CD4-positive, alpha-beta memory T cell (primary cell): ENCODE measurements around the gene TUB. TPM values are rescaled to one million over a fixed set of nuclear protein-coding genes. Genes with fewer than 3 reads are reported as not detected.
A peak's percentile ranks its signal among the peaks of the same experiment; 100 is the strongest.

Source experiments
- CTCF ChIA-PET: fragments of 350-600 bp; sonication (Branson Sonifier 250); formaldehyde crosslinking; loops from one replicate; lab custom pipeline; 2021; ENCODE audit warnings: inconsistent platforms; ENCODE audit not compliant: partially characterized antibody; lab: Charles Lee
- POLR2A ChIA-PET: fragments of 350-600 bp; sonication (Branson Sonifier 250); formaldehyde crosslinking; loops from one replicate; lab custom pipeline; 2021; ENCODE audit not compliant: partially characterized antibody; lab: Charles Lee
- DNase-seq, 5 donors: peaks; one replicate each; pipeline versions ENCODE4 v3.0.0 to v3.0.0-alpha.2; 2020 to 2022; ENCODE audit warnings: mixed read lengths in 1 of 5
- H3K27ac ChIP-seq: one replicate; pipeline ENCODE4 v1.7.0; 2013; ENCODE audit warnings: low read depth, low read length
- H3K27me3 ChIP-seq: 2 replicates; pipeline ENCODE4 v1.7.0; 2013; ENCODE audit warnings: mild to moderate bottlenecking, low read length, moderate library complexity; ENCODE audit not compliant: insufficient read depth
- H3K36me3 ChIP-seq: 2 replicates; pipeline ENCODE4 v1.7.0; 2013; ENCODE audit warnings: mild to moderate bottlenecking, low read length, moderate library complexity; ENCODE audit not compliant: insufficient read depth
- H3K4me1 ChIP-seq: 2 replicates; pipeline ENCODE4 v1.7.0; 2013; ENCODE audit warnings: mild to moderate bottlenecking, low read length, moderate library complexity; ENCODE audit not compliant: insufficient read depth
- H3K4me3 ChIP-seq, 2 donors: one replicate each; pipeline ENCODE4 v1.7.0; 2013; ENCODE audit warnings: low read length in 2 of 2, mild to moderate bottlenecking in 1 of 2
- H3K9me3 ChIP-seq, 2 donors: one replicate each; pipeline ENCODE4 v1.7.0; 2013; ENCODE audit warnings: low read length in 2 of 2, control low read depth in 1 of 2; ENCODE audit not compliant: control insufficient read depth in 1 of 2
- H3K27ac Mint-ChIP-seq, 7 donors: one replicate each; pipeline ENCODE4 v1.8.0; 2020 to 2021; ENCODE audit warnings: mixed read lengths in 7 of 7, mild to moderate bottlenecking in 6 of 7, inconsistent platforms in 3 of 7, moderate library complexity in 3 of 7
- H3K27me3 Mint-ChIP-seq, 2 donors: one replicate each; pipeline ENCODE4 v1.8.0; 2020 to 2021; ENCODE audit warnings: mixed read lengths in 2 of 2
- H3K36me3 Mint-ChIP-seq, 2 donors: one replicate each; pipeline ENCODE4 v1.8.0; 2020 to 2021; ENCODE audit warnings: mixed read lengths in 2 of 2, inconsistent platforms in 1 of 2, mild to moderate bottlenecking in 1 of 2
- H3K4me1 Mint-ChIP-seq, 4 donors: one replicate each; pipeline ENCODE4 v1.8.0; 2020 to 2021; ENCODE audit warnings: mixed read lengths in 4 of 4, mild to moderate bottlenecking in 1 of 4
- H3K4me3 Mint-ChIP-seq, 8 donors: one replicate each; pipeline ENCODE4 v1.8.0; 2020 to 2021; ENCODE audit warnings: mixed read lengths in 8 of 8, mild to moderate bottlenecking in 7 of 8, moderate library complexity in 6 of 8, inconsistent platforms in 3 of 8
- H3K9me3 Mint-ChIP-seq, 8 donors: one replicate each; pipeline ENCODE4 v1.8.0; 2020 to 2021; ENCODE audit warnings: mixed read lengths in 8 of 8, mild to moderate bottlenecking in 5 of 8, inconsistent platforms in 3 of 8, moderate library complexity in 1 of 8
- intact Hi-C: fragments of 100-400 bp; cut with micrococcal nuclease; formaldehyde crosslinking; loops from one replicate; pipeline ENCODE4 v1.15.1; 2023
- polyA plus RNA-seq, 2 donors: library from polyadenylated mRNA; unstranded; fragments of 300-500 nt; fragmentation: Illumina TruSeq; gene quantifications; one replicate each; pipeline ENCODE4 v1.2.3, GENCODE V29; 2021
- total RNA-seq, 2 experiments: library from RNA; stranded (reverse); gene quantifications; one replicate each; pipeline ENCODE4 v1.2.3, GENCODE V29; 2021

The TUB gene
- total and polyA plus RNA-seq, 4 experiments from 2014 or later, result 0.15 to 0.36 (median 0.26) TPM; not detected in 1

GRCh38 chr11:8082391-8083087, 1.5 kb downstream of the TUB start:
- Histone ChIP-seq H3K9me3 (no peaks in the 10 kb centered on the region), H3K27ac (no peak overlapping the region), H3K36me3 (no peaks in the 10 kb centered on the region), H3K4me1 (peaks cover 7% of the 10 kb centered on the region), H3K27me3 (peaks cover 22% of the 10 kb centered on the region), H3K4me3 (no peak overlapping the region)
- POLR2A ChIA-PET, result no interaction called here
- no peak for DNase-seq
- intact Hi-C loops, result no loop called here
- H3K36me3 Mint-ChIP-seq, result no peaks in the 10 kb centered on the region
- no peaks in the 10 kb centered on the region for H3K9me3 Mint-ChIP-seq
- CTCF ChIA-PET, result interaction anchor here (1.2 to 1.7 kb wide), 2 partner anchors 9 to 16 kb away, joined by 4 to 6 read pairs; no protein-coding TSS in a partner anchor
- no peak overlapping the region for H3K27ac Mint-ChIP-seq
- peaks cover 32 to 44% of the 10 kb centered on the region in 2 donors for H3K27me3 Mint-ChIP-seq
- H3K4me1 Mint-ChIP-seq, result peaks cover 2 to 11% (median 7%) of the 10 kb centered on the region in 4 donors
- peak overlapping the region in 6 of 8 donors; percentile 12 to 71 (median 46) for H3K4me3 Mint-ChIP-seq

GRCh38 chr11:8083088-8083395, 2.0 kb downstream of the TUB start:
- CTCF ChIA-PET, result interaction anchor here (1.2 to 1.7 kb wide), 2 partner anchors 9 to 16 kb away, joined by 4 to 6 read pairs; no protein-coding TSS in a partner anchor
- Histone ChIP-seq H3K4me1 (peaks cover 7% of the 10 kb centered on the region), H3K9me3 (no peaks in the 10 kb centered on the region), H3K36me3 (no peaks in the 10 kb centered on the region), H3K27me3 (peaks cover 22% of the 10 kb centered on the region), H3K27ac (no peak overlapping the region), H3K4me3 (no peak overlapping the region)
- POLR2A ChIA-PET, result no interaction called here
- H3K4me3 Mint-ChIP-seq, result no peak overlapping the region
- no peaks in the 10 kb centered on the region for H3K9me3 Mint-ChIP-seq
- no peaks in the 10 kb centered on the region for H3K36me3 Mint-ChIP-seq
- no peak overlapping the region for H3K27ac Mint-ChIP-seq
- peaks cover 32 to 41% of the 10 kb centered on the region in 2 donors for H3K27me3 Mint-ChIP-seq
- intact Hi-C loops, result no loop called here
- no peak for DNase-seq
- H3K4me1 Mint-ChIP-seq, result peaks cover 2 to 11% (median 7%) of the 10 kb centered on the region in 4 donors

- H3K27me3 ChIP-seq, result peaks cover 22% of the 10 kb centered on the region
- Mint-ChIP-seq H3K9me3 (no peaks in the 10 kb centered on the region), H3K4me3 (no peak overlapping the region), H3K27ac (no peak overlapping the region), H3K4me1 (peaks cover 2 to 11% (median 7%) of the 10 kb centered on the region in 4 donors), H3K36me3 (no peaks in the 10 kb centered on the region), H3K27me3 (peaks cover 32 to 41% of the 10 kb centered on the region in 2 donors)
- H3K9me3 ChIP-seq, result no peaks in the 10 kb centered on the region
- no peaks in the 10 kb centered on the region for H3K36me3 ChIP-seq
- POLR2A ChIA-PET, result no interaction called here
- CTCF ChIA-PET, result no interaction called here
- intact Hi-C loops, result no loop called here
- H3K27ac ChIP-seq, result no peak overlapping the region
- H3K4me3 ChIP-seq, result no peak overlapping the region
- peaks cover 7% of the 10 kb centered on the region for H3K4me1 ChIP-seq
- no peak for DNase-seq
Observed at GRCh38 chr11:8083871-8084281, 2.9 kb downstream of the TUB start.

- POLR2A ChIA-PET, result no interaction called here
- no peak overlapping the region for H3K27ac Mint-ChIP-seq
- Histone ChIP-seq H3K9me3 (no peaks in the 10 kb centered on the region), H3K4me1 (peaks cover 7% of the 10 kb centered on the region), H3K4me3 (no peak overlapping the region), H3K36me3 (no peaks in the 10 kb centered on the region), H3K27ac (no peak overlapping the region), H3K27me3 (peaks cover 22% of the 10 kb centered on the region)
- peaks cover 32 to 41% of the 10 kb centered on the region in 2 donors for H3K27me3 Mint-ChIP-seq
- peaks cover 2 to 11% (median 7%) of the 10 kb centered on the region in 4 donors for H3K4me1 Mint-ChIP-seq
- H3K9me3 Mint-ChIP-seq, result no peaks in the 10 kb centered on the region
- CTCF ChIA-PET, result interaction anchor here (1.1 kb wide), 1 partner anchor 16 kb away, joined by 5 read pairs; no protein-coding TSS in a partner anchor
- no peak for DNase-seq
- no peaks in the 10 kb centered on the region for H3K36me3 Mint-ChIP-seq
- no peak overlapping the region for H3K4me3 Mint-ChIP-seq
- intact Hi-C loops, result no loop called here
Observed at GRCh38 chr11:8084352-8084751, 3.3 kb downstream of the TUB start.

- ChIA-PET POLR2A (no interaction called here), CTCF (interaction anchor here (1.1 kb wide), 1 partner anchor 15 kb away, joined by 5 read pairs; no protein-coding TSS in a partner anchor)
- no peak overlapping the region for H3K4me3 Mint-ChIP-seq
Observed at GRCh38 chr11:8085011-8085645, 4.1 kb downstream of the TUB start.

GRCh38 chr11:8086001-8086479, 5.0 kb downstream of the TUB start:
- CTCF ChIA-PET, result interaction anchor here (3.2 to 6.3 kb wide), 2 partner anchors 12 to 52 kb away, joined by 13 to 73 read pairs; no protein-coding TSS in a partner anchor
- POLR2A ChIA-PET, result no interaction called here
- intact Hi-C loops, result no loop called here
- DNase-seq, result no peak
- peaks cover 17% of the 10 kb centered on the region for H3K27me3 ChIP-seq
- no peak overlapping the region for H3K4me3 Mint-ChIP-seq
- H3K36me3 Mint-ChIP-seq, result no peaks in the 10 kb centered on the region
- H3K9me3 ChIP-seq, result no peaks in the 10 kb centered on the region
- no peak overlapping the region for H3K4me3 ChIP-seq
- H3K4me1 Mint-ChIP-seq, result peaks cover 2 to 9% (median 5%) of the 10 kb centered on the region in 4 donors
- no peak overlapping the region for H3K27ac ChIP-seq
- H3K4me1 ChIP-seq, result peaks cover 7% of the 10 kb centered on the region
- H3K27me3 Mint-ChIP-seq, result peaks cover 28 to 37% of the 10 kb centered on the region in 2 donors
- H3K9me3 Mint-ChIP-seq, result no peaks in the 10 kb centered on the region
- H3K36me3 ChIP-seq, result no peaks in the 10 kb centered on the region
- peak overlapping the region in 1 of 7 donors; percentile 11 for H3K27ac Mint-ChIP-seq

More at GRCh38 chr11:8085011-8085645, 4.1 kb downstream of the TUB start:
- no peak overlapping the region for H3K27ac Mint-ChIP-seq
- Histone ChIP-seq H3K4me3 (no peak overlapping the region), H3K27ac (no peak overlapping the region), H3K36me3 (no peaks in the 10 kb centered on the region), H3K9me3 (no peaks in the 10 kb centered on the region), H3K27me3 (peaks cover 19% of the 10 kb centered on the region), H3K4me1 (peaks cover 7% of the 10 kb centered on the region)
- H3K4me1 Mint-ChIP-seq, result peaks cover 2 to 11% (median 7%) of the 10 kb centered on the region in 4 donors
- DNase-seq, result no peak
- no peaks in the 10 kb centered on the region for H3K9me3 Mint-ChIP-seq
- H3K36me3 Mint-ChIP-seq, result no peaks in the 10 kb centered on the region
- intact Hi-C loops, result no loop called here
- peaks cover 31 to 41% of the 10 kb centered on the region in 2 donors for H3K27me3 Mint-ChIP-seq

GRCh38 chr11:8086571-8086970, 5.6 kb downstream of the TUB start:
- peaks cover 28 to 37% of the 10 kb centered on the region in 2 donors for H3K27me3 Mint-ChIP-seq
- H3K4me1 Mint-ChIP-seq, result peaks cover 2 to 9% (median 5%) of the 10 kb centered on the region in 4 donors
- Histone ChIP-seq H3K27ac (no peak overlapping the region), H3K4me1 (peaks cover 5% of the 10 kb centered on the region), H3K36me3 (no peaks in the 10 kb centered on the region), H3K27me3 (peaks cover 17% of the 10 kb centered on the region), H3K9me3 (no peaks in the 10 kb centered on the region), H3K4me3 (no peak overlapping the region)
- H3K4me3 Mint-ChIP-seq, result no peak overlapping the region
- CTCF ChIA-PET, result interaction anchor here (3.2 to 6.3 kb wide), 2 partner anchors 12 to 53 kb away, joined by 13 to 73 read pairs; no protein-coding TSS in a partner anchor
- no peak overlapping the region for H3K27ac Mint-ChIP-seq
- no peak for DNase-seq
- intact Hi-C loops, result no loop called here
- POLR2A ChIA-PET, result no interaction called here
- H3K9me3 Mint-ChIP-seq, result no peaks in the 10 kb centered on the region
- H3K36me3 Mint-ChIP-seq, result no peaks in the 10 kb centered on the region
